GM23248 (cell line): ENCODE measurements around the gene DHX57. TPM values are rescaled to one million over a fixed set of nuclear protein-coding genes. Genes with fewer than 3 reads are reported as not detected.
"Not testable (repeated sequence)": the region's sequence is repeated elsewhere in the genome, so short reads cannot be mapped to it uniquely, and the experiment has no call there.

Experiments
- DNase-seq: peaks from one replicate; pipeline ENCODE4 v3.0.0-alpha.2; 2015
- H2AFZ ChIP-seq: fragments of 200-600 bp; sonication (generic); 2 replicates; pipeline ENCODE4 v1.6.1; 2016; ENCODE audit warnings: antibody characterized with exemption
- H3F3A ChIP-seq: fragments of 200-600 bp; sonication (generic); 2 replicates; pipeline ENCODE4 v1.6.1; 2016; ENCODE audit warnings: mild to moderate bottlenecking, antibody characterized with exemption, mixed run types; ENCODE audit not compliant: insufficient read depth
- H3K27ac ChIP-seq: fragments of 200-600 bp; sonication (generic); 2 replicates; pipeline ENCODE4 v1.5.1; 2016; ENCODE audit warnings: mild to moderate bottlenecking
- H3K27me3 ChIP-seq: fragments of 200-600 bp; sonication (generic); replicated peaks from 2 replicates; pipeline ENCODE4 v1.6.1; 2016; ENCODE audit warnings: mild to moderate bottlenecking; ENCODE audit not compliant: insufficient read depth
- H3K36me3 ChIP-seq: fragments of 200-600 bp; sonication (generic); 2 replicates; pipeline ENCODE4 v1.6.1; 2016; ENCODE audit warnings: low read depth, mild to moderate bottlenecking
- H3K4me1 ChIP-seq: fragments of 200-600 bp; sonication (generic); 2 replicates; pipeline ENCODE4 v1.6.1; 2016; ENCODE audit warnings: mild to moderate bottlenecking; ENCODE audit not compliant: insufficient read depth
- H3K4me2 ChIP-seq: fragments of 200-600 bp; sonication (generic); one replicate; pipeline ENCODE4 v1.6.1; 2016; ENCODE audit warnings: mild to moderate bottlenecking; ENCODE audit not compliant: unreplicated experiment
- H3K4me3 ChIP-seq: fragments of 200-600 bp; sonication (generic); 2 replicates; pipeline ENCODE4 v1.5.1; 2016; ENCODE audit warnings: mild to moderate bottlenecking
- H3K79me2 ChIP-seq: fragments of 200-600 bp; sonication (generic); 2 replicates; pipeline ENCODE4 v1.6.1; 2016; ENCODE audit warnings: mild to moderate bottlenecking; ENCODE audit not compliant: insufficient read depth
- H3K9ac ChIP-seq: fragments of 200-600 bp; sonication (generic); 2 replicates; pipeline ENCODE4 v1.6.1; 2016; ENCODE audit warnings: mild to moderate bottlenecking
- H3K9me2 ChIP-seq: fragments of 200-600 bp; sonication (generic); 2 replicates; pipeline ENCODE4 v1.6.1; 2016; ENCODE audit warnings: mixed run types, mild to moderate bottlenecking, moderate library complexity; ENCODE audit not compliant: insufficient read depth
- H3K9me3 ChIP-seq: fragments of 200-600 bp; sonication (generic); one replicate; pipeline ENCODE4 v1.6.1; 2017; ENCODE audit warnings: low read depth
- H4K20me1 ChIP-seq: fragments of 200-600 bp; sonication (generic); 2 replicates; pipeline ENCODE4 v1.6.0; 2016; ENCODE audit not compliant: insufficient read depth
- EZH2 ChIP-seq: fragments of 200-600 bp; sonication (generic); IDR thresholded peaks from 2 replicates; pipeline ENCODE4 v1.6.1; 2018; ENCODE audit warnings: antibody characterized with exemption, mild to moderate bottlenecking; ENCODE audit not compliant: insufficient read depth, poor library complexity, severe bottlenecking
- EZH2phosphoT487 ChIP-seq: fragments of 200-600 bp; sonication (generic); IDR thresholded peaks from 2 replicates; pipeline ENCODE4 v1.6.1; 2018; ENCODE audit warnings: antibody characterized with exemption, moderate library complexity, mild to moderate bottlenecking, low read depth; ENCODE audit not compliant: insufficient read depth
- WGBS, 2 experiments: methylation state at CpG; one replicate each; pipeline ENCODE4 v1.1.6; 2015 to 2017; ENCODE audit warnings: low lambda C conversion rate in 2 of 2, low coverage in 1 of 2; ENCODE audit errors: missing lambda C conversion rate in 2 of 2; 5-methylcytosine and 5-hydroxymethylcytosine counted together
- in situ Hi-C: fragments of 300-500 bp; cut with MboI; formaldehyde crosslinking; loops from 2 replicates; pipeline ENCODE4 v1.15.0; 2020
- polyA plus RNA-seq: library from polyadenylated mRNA; unstranded; fragments of >200 nt; fragmentation: Nextera tagmentation; extraction: Ambion mirVana; gene quantifications from 2 replicates; pipeline ENCODE4 v1.2.1, GENCODE V29; 2016
- total RNA-seq: library from RNA; depleted of rRNA; stranded (reverse); fragments of >200 nt; shearing (Covaris generic); gene quantifications from 2 replicates; pipeline ENCODE4 v1.2.3, GENCODE V29; 2014

Gene DHX57
- total and polyA plus RNA-seq, 2 experiments from 2014 or later = 10.5 to 13.9 TPM

- Histone ChIP-seq H3K4me2 (no peak overlapping the region), H3K79me2 (no peaks in the 10 kb centered on the region), H3K4me1 (no peaks in the 10 kb centered on the region), H3K4me3 (no peak overlapping the region), H2AFZ (no peak overlapping the region), H3K27ac (no peak overlapping the region), H4K20me1 (no peaks in the 10 kb centered on the region), H3K9ac (no peak overlapping the region), H3K9me2 (no peaks in the 10 kb centered on the region), H3F3A (no peaks in the 10 kb centered on the region), H3K36me3 (peaks cover 7% of the 10 kb centered on the region; the same call in 1 of the 2 replicates), H3K9me3 (no peaks in the 10 kb centered on the region), H3K27me3 (no peaks in the 10 kb centered on the region)
- TF ChIP-seq EZH2 (no peak), EZH2phosphoT487 (no peak)
- no peak for DNase-seq
- in situ Hi-C loops = no loop called here
- 46 to 50% methylated on average over 2 of the region's 2 CpGs for WGBS, 2 experiments
Measured at GRCh38 chr2:38792751-38793150, 83.0 kb downstream of the DHX57 start.

DNA sequence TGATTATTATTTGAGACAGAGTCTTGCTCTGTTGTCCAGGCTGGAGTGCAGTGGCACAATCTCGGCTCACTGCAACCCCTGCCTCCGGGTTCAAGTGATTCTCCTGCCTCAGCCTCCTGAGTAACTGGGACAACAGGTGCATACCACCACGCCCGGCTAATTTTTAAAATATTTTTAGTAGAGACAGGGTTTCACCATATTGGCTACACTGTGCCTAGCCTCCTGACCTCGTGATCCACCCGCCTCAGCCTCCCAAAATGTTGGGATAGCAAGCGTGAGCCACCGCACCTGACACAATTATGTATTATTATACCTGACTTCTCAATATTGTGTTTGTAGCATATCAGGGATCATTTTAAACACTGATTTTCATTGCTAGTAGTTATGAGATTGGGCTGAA is 83.4 kb downstream of the DHX57 start:
- H3K4me1 ChIP-seq, H3K9me2 ChIP-seq, H2AFZ ChIP-seq, H3K27me3 ChIP-seq, H3K27ac ChIP-seq, H3K9ac ChIP-seq, H3K36me3 ChIP-seq, H3K4me2 ChIP-seq, H3K9me3 ChIP-seq, H3K79me2 ChIP-seq, H4K20me1 ChIP-seq, H3F3A ChIP-seq, DNase-seq, in situ Hi-C loops, H3K4me3 ChIP-seq: not testable (repeated sequence)
- WGBS, 2 experiments = 81 to 85% methylated on average over 8 of the region's 8 CpGs

GRCh38 chr2:38791744-38792143 is 84.0 kb downstream of the DHX57 start:
- Histone ChIP-seq H3K36me3 (no peaks in the 10 kb centered on the region), H3K9me2 (no peaks in the 10 kb centered on the region), H4K20me1 (no peaks in the 10 kb centered on the region), H3K27ac (no peak overlapping the region), H2AFZ (no peak overlapping the region), H3K4me3 (no peak overlapping the region), H3F3A (no peaks in the 10 kb centered on the region), H3K27me3 (no peaks in the 10 kb centered on the region), H3K79me2 (no peaks in the 10 kb centered on the region), H3K4me1 (no peaks in the 10 kb centered on the region), H3K4me2 (no peak overlapping the region), H3K9me3 (no peaks in the 10 kb centered on the region), H3K9ac (no peak overlapping the region)
- WGBS, 2 experiments = 89 to 100% methylated on average over 1 of the region's 1 CpG
- in situ Hi-C loops = no loop called here
- DNase-seq = no peak
- no peak for TF ChIP-seq EZH2phosphoT487
- no peak for TF ChIP-seq EZH2

- Histone ChIP-seq H3K79me2 (no peaks in the 10 kb centered on the region), H3K4me2 (no peak overlapping the region), H2AFZ (no peak overlapping the region), H4K20me1 (no peaks in the 10 kb centered on the region), H3K4me1 (no peaks in the 10 kb centered on the region), H3K4me3 (no peak overlapping the region), H3K9me2 (no peaks in the 10 kb centered on the region), H3K27me3 (no peaks in the 10 kb centered on the region), H3K27ac (no peak overlapping the region), H3K9me3 (no peaks in the 10 kb centered on the region), H3K9ac (no peak overlapping the region), H3K36me3 (no peaks in the 10 kb centered on the region), H3F3A (no peaks in the 10 kb centered on the region)
- in situ Hi-C loops = no loop called here
- DNase-seq = no peak
- WGBS, 2 experiments = 93 to 94% methylated on average over 14 of the region's 14 CpGs
- TF ChIP-seq EZH2phosphoT487 = no peak
- no peak for TF ChIP-seq EZH2
Measured at GRCh38 chr2:38789691-38790090, 86.0 kb downstream of the DHX57 start.

DNA sequence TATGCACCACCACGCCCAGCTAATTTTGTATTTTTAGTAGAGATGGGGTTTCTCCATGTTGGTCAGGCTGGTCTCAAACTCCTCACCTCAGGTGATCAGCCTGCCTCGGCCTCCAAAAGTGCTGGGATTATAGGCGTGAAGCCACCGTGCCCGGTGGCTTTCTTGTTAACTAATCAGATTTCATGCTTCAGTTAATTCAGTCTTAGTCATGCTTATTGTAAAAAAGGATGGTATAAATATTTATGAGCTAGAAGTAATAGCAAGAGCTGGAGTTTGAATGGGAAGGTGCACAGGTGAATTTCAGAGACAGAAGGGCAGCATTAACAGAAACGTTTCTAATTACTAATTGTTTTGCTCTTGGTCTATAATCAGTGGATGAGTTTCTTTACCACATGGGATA is 87.4 kb downstream of the DHX57 start:
- no peak overlapping the region for H3K27ac ChIP-seq
- H3K9ac ChIP-seq = no peak overlapping the region
- H3K36me3 ChIP-seq = no peaks in the 10 kb centered on the region
- no peaks in the 10 kb centered on the region for H3K9me3 ChIP-seq
- 91 to 93% methylated on average over 6 of the region's 6 CpGs for WGBS, 2 experiments
- TF ChIP-seq EZH2phosphoT487 (no peak), EZH2 (no peak)
- no peaks in the 10 kb centered on the region for H3K4me1 ChIP-seq
- in situ Hi-C loops = no loop called here
- no peaks in the 10 kb centered on the region for H3K79me2 ChIP-seq
- no peak for DNase-seq
- H3K27me3 ChIP-seq = no peaks in the 10 kb centered on the region
- no peak overlapping the region for H2AFZ ChIP-seq
- H3F3A ChIP-seq = no peaks in the 10 kb centered on the region
- H3K4me2 ChIP-seq = no peak overlapping the region
- H3K9me2 ChIP-seq = no peaks in the 10 kb centered on the region
- no peak overlapping the region for H3K4me3 ChIP-seq
- no peaks in the 10 kb centered on the region for H4K20me1 ChIP-seq
